EH (cell line): ENCODE measurements around the gene LRTM2.

Experiments
- DNase-seq: peaks from one replicate; pipeline ENCODE4 v3.0.0-alpha.2; 2015; ENCODE audit warnings: low read depth

Gene LRTM2

GRCh38 chr12:1797991-1798640, 22.2 kb upstream of the LRTM2 start:
- no peak for DNase-seq

- no peak for DNase-seq
Observed at GRCh38 chr12:1798641-1799020, 21.7 kb upstream of the LRTM2 start.

- DNase-seq: no peak
Observed at GRCh38 chr12:1799051-1799881, 21.1 kb upstream of the LRTM2 start.

- no peak for DNase-seq
Observed at GRCh38 chr12:1799882-1800400, 20.4 kb upstream of the LRTM2 start.

GRCh38 chr12:1800401-1801302, 19.7 kb upstream of the LRTM2 start:
- peak; percentile 44 for DNase-seq

- no peak for DNase-seq
Observed at GRCh38 chr12:1801303-1801975, 18.9 kb upstream of the LRTM2 start.

GRCh38 chr12:1803736-1804135, 16.6 kb upstream of the LRTM2 start:
- DNase-seq: no peak

- DNase-seq: peak; percentile 91
Observed at GRCh38 chr12:1804545-1805332, 15.6 kb upstream of the LRTM2 start.

- no peak for DNase-seq
Observed at GRCh38 chr12:1805441-1806081, 14.8 kb upstream of the LRTM2 start.

- no peak for DNase-seq
Observed at GRCh38 chr12:1806301-1807086, 13.9 kb upstream of the LRTM2 start.

GRCh38 chr12:1807087-1807860, 13.1 kb upstream of the LRTM2 start:
- no peak for DNase-seq

GRCh38 chr12:1808036-1808797, 12.1 kb upstream of the LRTM2 start:
- no peak for DNase-seq

GRCh38 chr12:1808798-1809480, 11.4 kb upstream of the LRTM2 start:
- DNase-seq: no peak

- DNase-seq: no peak
Observed at GRCh38 chr12:1809591-1810190, 10.7 kb upstream of the LRTM2 start.

- no peak for DNase-seq
Observed at GRCh38 chr12:1810201-1810930, 10.0 kb upstream of the LRTM2 start.

- DNase-seq: no peak
Observed at GRCh38 chr12:1810931-1811280, 9.5 kb upstream of the LRTM2 start.
